ENCODE results near the gene TCN2.
"Not testable (repeated sequence)": the region's sequence is repeated elsewhere in the genome, so short reads cannot be mapped to it uniquely, and the experiment has no call there.

Gene TCN2

GRCh38 chr22:30580896-30581295 is 26.1 kb upstream of the TCN2 start:
- DNase-seq, result no peak

DNA sequence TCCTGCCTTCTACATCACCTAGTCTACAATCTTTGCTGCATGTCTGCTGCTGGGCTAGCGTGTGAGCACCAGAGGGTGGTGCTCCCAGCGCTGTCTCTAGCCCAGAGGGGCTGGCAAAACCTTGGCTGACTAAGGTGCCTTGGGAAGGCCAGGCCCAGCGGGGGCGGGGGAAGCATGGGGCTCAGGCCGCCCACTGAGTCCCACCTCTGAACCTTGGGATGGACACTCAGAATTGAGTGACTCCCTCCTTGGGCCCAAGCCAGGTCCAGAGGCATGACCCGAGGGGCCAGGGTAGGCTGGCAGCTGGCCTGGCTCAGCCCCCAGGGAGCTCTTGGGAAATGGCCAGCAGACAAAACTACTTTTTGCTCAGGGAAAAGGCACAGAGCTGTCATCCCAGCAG is 24.9 kb upstream of the TCN2 start:
- no peak for DNase-seq

GRCh38 chr22:30582788-30583545 is 24.0 kb upstream of the TCN2 start:
- no peak for DNase-seq

GRCh38 chr22:30584441-30584840 is 22.5 kb upstream of the TCN2 start:
- DNase-seq, result no peak

DNA sequence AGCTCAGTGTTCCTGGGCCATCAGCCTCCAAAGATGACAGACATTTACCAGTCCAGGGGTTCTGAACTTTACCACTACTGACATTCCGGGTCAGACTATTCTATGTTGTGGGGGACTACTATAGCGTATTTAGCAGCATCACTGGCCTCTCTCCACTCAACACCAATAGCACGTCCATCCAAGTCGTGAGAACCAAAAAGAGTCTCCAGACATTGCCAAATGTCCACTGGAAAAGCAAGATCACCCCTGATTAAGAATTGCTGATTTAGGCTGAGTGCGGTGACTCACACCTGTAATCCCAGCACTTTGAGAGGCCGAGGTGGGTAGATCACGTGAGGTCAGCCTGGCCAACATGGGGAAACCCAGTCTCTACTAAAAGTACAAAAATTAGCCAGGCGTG is 20.6 kb upstream of the TCN2 start:
- DNase-seq, result no peak

- DNase-seq, result no peak
Measured at GRCh38 chr22:30591191-30591587, 15.8 kb upstream of the TCN2 start.

- peak; percentile 98 for DNase-seq
Measured at GRCh38 chr22:30591588-30592359, 15.2 kb upstream of the TCN2 start, which contains the start of gene PES1. Gene PES1, minus strand, starts transcription at chr22:30591910. Its CDS starts 77 bp downstream, at chr22:30591833.

DNA sequence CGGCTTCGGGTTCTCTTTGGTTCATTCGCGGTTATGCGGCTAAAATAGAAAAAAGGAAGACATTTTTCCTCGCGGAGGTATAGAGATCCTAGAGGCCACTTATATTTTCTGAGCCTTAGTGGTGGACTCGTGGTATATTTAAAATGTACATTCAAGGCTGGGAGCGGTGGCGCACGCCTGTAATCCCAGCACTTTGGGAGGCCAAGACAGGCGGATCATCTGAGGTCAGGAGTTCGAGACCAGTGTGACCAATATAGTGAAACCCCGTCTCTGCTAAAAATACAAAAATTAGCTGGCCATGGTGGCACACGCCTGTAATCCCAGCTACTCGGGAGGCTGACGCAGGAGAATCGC is 14.6 kb upstream of the TCN2 start:
- not testable (repeated sequence) for DNase-seq

GRCh38 chr22:30596199-30596598 is 10.8 kb upstream of the TCN2 start:
- DNase-seq, result no peak

- no peak for DNase-seq
Measured at GRCh38 chr22:30596886-30597285, 10.1 kb upstream of the TCN2 start.

GRCh38 chr22:30598986-30599385 is 8.0 kb upstream of the TCN2 start:
- DNase-seq, result no peak

DNA sequence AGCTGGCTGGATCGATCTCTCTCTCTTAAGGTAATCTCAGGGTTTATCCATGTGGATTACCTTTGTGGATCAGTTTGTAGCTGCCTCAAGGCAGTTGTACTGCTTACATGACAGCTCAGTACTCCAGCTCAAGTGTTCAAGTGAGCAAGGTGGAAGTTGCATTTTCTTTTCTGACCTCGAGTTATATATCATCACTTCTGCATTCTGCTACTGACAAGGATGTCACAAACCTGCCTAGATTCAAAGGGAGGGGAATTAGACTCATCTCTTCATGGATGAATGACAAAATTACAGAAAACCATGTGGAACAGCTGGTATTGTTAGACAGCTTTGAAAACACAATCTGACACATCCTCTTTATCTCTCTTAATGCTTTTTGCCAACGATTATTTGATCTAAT is 6.1 kb upstream of the TCN2 start:
- no peak for DNase-seq

GRCh38 chr22:30601464-30601863 is 5.5 kb upstream of the TCN2 start:
- no peak for DNase-seq

DNA sequence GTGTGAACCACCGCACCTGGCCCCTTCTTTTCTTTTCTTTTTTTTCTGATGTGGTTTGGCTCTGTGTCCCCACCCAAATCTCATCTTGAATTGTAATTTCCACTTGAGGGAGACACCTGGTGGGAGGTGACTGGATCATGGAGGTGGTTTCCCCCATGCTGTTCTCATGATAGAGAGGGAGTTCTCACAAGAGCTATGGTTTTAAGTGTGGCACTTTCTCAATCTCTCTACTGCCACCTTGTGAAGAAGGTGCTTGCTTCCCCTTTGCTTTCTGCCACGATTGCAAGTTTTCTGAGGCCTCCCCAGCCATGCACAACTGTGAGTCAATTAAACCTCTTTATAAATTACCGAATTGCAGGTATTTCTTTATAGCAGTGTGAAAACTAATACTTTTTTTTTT is 4.9 kb upstream of the TCN2 start:
- no peak for DNase-seq

DNA sequence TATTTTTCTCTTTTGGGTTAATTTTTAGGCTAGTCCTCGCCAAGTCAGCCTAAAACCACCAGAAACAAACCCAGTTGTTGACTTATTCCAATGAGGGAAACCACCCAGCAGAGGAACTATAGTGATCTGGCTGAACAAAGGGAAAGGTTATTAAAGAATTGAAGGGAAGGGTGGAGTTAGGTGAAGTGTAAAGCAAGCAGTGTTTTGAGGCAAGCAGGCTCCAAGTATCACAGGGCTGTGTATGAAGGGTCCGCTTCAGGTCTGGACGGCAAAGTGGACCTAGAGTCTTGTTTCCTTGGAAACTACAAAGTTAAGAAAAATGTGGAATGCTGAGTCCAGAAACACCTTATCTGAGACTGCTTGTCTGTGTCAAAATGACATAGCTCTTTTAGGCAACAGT is 3.2 kb upstream of the TCN2 start:
- DNase-seq, result no peak

- DNase-seq, result no peak
Measured at GRCh38 chr22:30604723-30605122, 2.3 kb upstream of the TCN2 start.

DNA sequence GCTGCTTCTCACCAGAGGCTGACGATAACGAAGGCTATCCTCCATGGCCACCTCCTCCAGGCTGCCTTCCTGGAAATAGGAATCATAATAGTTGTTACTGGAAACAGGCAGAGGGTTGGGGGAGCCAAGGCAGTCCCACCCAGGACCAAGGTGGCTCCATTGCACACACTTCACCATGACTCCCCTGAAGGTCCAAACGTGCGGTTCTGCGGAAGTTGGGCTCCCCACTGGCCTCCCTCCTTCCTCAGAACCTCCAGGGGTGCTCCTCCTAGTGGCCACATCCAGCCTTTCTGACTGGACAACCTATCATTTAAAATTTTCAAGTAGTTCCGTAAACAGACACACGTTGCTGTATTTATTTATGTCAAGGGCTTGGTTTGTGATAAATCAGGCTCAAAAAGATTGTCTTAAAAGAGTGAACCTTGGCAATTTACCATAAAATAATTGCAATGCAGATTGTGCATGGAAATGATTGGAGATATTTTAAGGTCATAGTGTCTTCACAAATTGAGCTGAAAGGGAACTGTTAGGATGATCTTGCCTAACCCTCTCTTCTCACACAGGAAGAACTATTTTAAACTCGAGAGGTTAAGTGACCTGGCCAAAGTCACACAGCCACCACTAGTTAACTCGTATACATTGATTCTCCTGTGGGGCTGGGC is 1.4 kb upstream of the TCN2 start:
- DNase-seq, result no peak

GRCh38 chr22:30607300-30607930 is 441 bp downstream of the TCN2 start:
- no peak for DNase-seq

DNA sequence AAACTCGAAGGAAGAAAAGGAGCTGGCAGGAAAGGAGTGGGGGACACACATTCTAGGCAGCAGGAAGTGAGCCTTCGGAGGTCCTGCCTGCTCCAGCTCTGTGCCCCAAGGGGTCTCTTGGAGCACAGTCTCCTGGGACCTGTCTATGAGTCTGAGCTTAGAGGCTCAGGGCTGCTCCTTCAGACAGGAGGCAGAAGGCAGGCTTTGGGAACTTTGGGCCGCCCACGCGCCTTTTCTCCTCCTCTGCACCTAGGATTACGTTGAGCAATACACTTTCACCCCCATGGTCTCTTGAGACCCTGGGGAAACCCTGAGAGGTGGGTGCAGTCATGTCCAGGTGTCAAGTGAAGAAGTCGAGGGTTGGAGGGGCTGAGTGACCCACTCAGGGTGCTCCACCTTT is 965 bp downstream of the TCN2 start:
- DNase-seq, result no peak

DNA sequence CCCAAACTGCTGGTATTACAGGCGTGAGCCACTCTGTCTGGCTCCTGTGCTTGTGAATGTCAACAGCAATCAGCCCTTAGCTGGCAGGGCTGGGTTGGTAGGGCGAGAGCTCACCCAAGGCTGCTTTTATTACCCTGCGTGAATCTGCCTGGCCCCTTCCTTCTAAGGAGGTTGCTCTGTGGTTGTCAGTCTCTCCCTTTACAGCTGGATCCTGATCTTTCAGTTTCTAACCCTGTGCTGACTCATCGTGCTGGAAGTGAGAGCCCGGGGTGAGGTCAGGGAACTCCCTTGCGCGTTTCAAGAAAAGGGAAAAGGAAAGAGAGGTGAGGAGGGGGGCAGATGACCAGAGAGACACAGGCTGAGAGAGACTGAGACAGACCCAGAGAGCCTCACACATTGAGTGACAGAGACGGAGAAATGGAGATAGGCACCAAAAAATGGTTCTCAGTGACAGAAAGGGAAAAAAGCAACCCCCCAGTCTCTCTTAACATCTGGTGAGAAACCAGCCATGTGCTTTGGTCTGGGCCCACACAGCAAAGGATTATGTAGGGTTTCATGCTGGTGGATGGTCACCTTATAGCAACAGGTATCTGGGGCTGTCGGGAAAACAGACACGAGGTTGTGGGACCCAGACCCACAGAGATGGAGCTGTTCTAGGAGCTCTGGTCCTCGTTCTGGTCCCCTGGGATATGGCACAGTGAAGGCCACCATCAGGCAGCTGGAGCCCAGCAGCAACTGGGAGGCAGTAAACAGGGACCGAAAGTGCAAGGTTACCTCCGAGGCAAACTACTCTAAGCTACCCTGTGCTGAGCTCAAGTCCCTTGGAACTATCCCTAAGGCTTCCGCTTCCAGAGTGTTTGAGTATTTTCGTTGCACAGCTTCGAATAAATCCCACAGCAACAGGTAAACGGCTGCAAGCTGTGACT is 2.5 kb downstream of the TCN2 start:
- no peak for DNase-seq

GRCh38 chr22:30610299-30610698 is 3.3 kb downstream of the TCN2 start:
- DNase-seq, result no peak

GRCh38 chr22:30611197-30611596 is 4.2 kb downstream of the TCN2 start:
- DNase-seq, result no peak
